Cardiac muscle cell (in vitro differentiated cells and primary cell): ENCODE measurements around the gene GNGT1. TPM values are rescaled to one million over a fixed set of nuclear protein-coding genes. Genes with fewer than 3 reads are reported as not detected.

Experiments
- DNase-seq, 2 donors: peaks; one replicate each; pipeline versions ENCODE4 v3.0.0 to v3.0.0-alpha.2; 2010 to 2017; ENCODE audit warnings: low read depth in 1 of 2, low spot score in 1 of 2
- H3K27ac ChIP-seq: fragments of 200-600 bp; sonication (generic); 2 replicates; pipeline ENCODE4 v1.5.1; 2016
- H3K27me3 ChIP-seq: fragments of 200-600 bp; sonication (generic); 2 replicates; pipeline ENCODE4 v1.6.0; 2016; ENCODE audit warnings: control low read depth
- H3K36me3 ChIP-seq: fragments of 200-600 bp; sonication (generic); 2 replicates; pipeline ENCODE4 v1.5.1; 2016; ENCODE audit warnings: control low read depth
- H3K4me1 ChIP-seq: fragments of 200-600 bp; sonication (generic); 2 replicates; pipeline ENCODE4 v1.8.1; 2017; ENCODE audit warnings: low read depth, mild to moderate bottlenecking, mixed run types
- H3K4me3 ChIP-seq: fragments of 200-600 bp; sonication (generic); 2 replicates; pipeline ENCODE4 v1.5.1; 2016; ENCODE audit warnings: mild to moderate bottlenecking
- H3K9me3 ChIP-seq: fragments of 200-600 bp; sonication (generic); 2 replicates; pipeline ENCODE4 v1.5.1; 2017; ENCODE audit warnings: low read depth, mild to moderate bottlenecking, control low read depth
- CTCF ChIP-seq: IDR thresholded peaks from 2 replicates; pipeline ENCODE4 v1.5.1; 2012; ENCODE audit warnings: low read depth, mild to moderate bottlenecking, low read length
- polyA plus RNA-seq: library from polyadenylated mRNA; unstranded; fragments of >200 nt; fragmentation: Nextera tagmentation; extraction: Ambion mirVana; gene quantifications from 2 replicates; pipeline ENCODE4 v1.2.1, GENCODE V29; 2016
- total RNA-seq: library from RNA; depleted of rRNA; stranded (reverse); fragments of >200 nt; gene quantifications from 2 replicates; pipeline ENCODE4 v1.2.3, GENCODE V29; 2016

Gene GNGT1
- total and polyA plus RNA-seq, 2 experiments from 2014 or later = not detected

- DNase-seq = no peak
- Histone ChIP-seq H3K27ac (peak overlapping the region; percentile 48), H3K36me3 (no peaks in the 10 kb centered on the region), H3K9me3 (no peaks in the 10 kb centered on the region), H3K27me3 (no peaks in the 10 kb centered on the region), H3K4me1 (peaks cover 28% of the 10 kb centered on the region), H3K4me3 (no peak overlapping the region)
- no peak for TF ChIP-seq CTCF
These were observed 20.4 kb downstream of the GNGT1 start for GRCh38 chr7:93926800-93927199.

- TF ChIP-seq CTCF = no peak
- no peaks in the 10 kb centered on the region for H3K9me3 ChIP-seq
- no peak overlapping the region for H3K4me3 ChIP-seq
- H3K4me1 ChIP-seq = peaks cover 24% of the 10 kb centered on the region
- no peaks in the 10 kb centered on the region for H3K27me3 ChIP-seq
- H3K36me3 ChIP-seq = no peaks in the 10 kb centered on the region
- DNase-seq = peak in 1 of 2 donors; percentile 19
- H3K27ac ChIP-seq = peak overlapping the region; percentile 48
These were observed 21.2 kb downstream of the GNGT1 start for GRCh38 chr7:93927585-93927984.

GRCh38 chr7:93931655-93932054 lies 25.3 kb downstream of the GNGT1 start:
- Histone ChIP-seq H3K4me1 (peaks cover 13% of the 10 kb centered on the region), H3K9me3 (no peaks in the 10 kb centered on the region), H3K27ac (no peak overlapping the region), H3K36me3 (no peaks in the 10 kb centered on the region), H3K27me3 (no peaks in the 10 kb centered on the region), H3K4me3 (no peak overlapping the region)
- no peak for DNase-seq
- TF ChIP-seq CTCF = no peak

- DNase-seq = no peak
- Histone ChIP-seq H3K27me3 (no peaks in the 10 kb centered on the region), H3K36me3 (no peaks in the 10 kb centered on the region), H3K4me1 (peaks cover 1% of the 10 kb centered on the region), H3K4me3 (no peak overlapping the region), H3K27ac (no peak overlapping the region), H3K9me3 (no peaks in the 10 kb centered on the region)
- no peak for TF ChIP-seq CTCF
These were observed 26.8 kb downstream of the GNGT1 start for GRCh38 chr7:93933156-93933555.

GRCh38 chr7:93935102-93935501 lies 28.7 kb downstream of the GNGT1 start:
- no peak overlapping the region for H3K4me3 ChIP-seq
- TF ChIP-seq CTCF = no peak
- H3K27ac ChIP-seq = no peak overlapping the region
- H3K27me3 ChIP-seq = no peaks in the 10 kb centered on the region
- no peaks in the 10 kb centered on the region for H3K9me3 ChIP-seq
- DNase-seq = no peak
- no peaks in the 10 kb centered on the region for H3K36me3 ChIP-seq
- H3K4me1 ChIP-seq = no peaks in the 10 kb centered on the region

GRCh38 chr7:93937818-93938217 lies 31.5 kb downstream of the GNGT1 start:
- Histone ChIP-seq H3K36me3 (no peaks in the 10 kb centered on the region), H3K9me3 (no peaks in the 10 kb centered on the region), H3K4me1 (no peaks in the 10 kb centered on the region)

More at GRCh38 chr7:93937818-93938217, 31.5 kb downstream of the GNGT1 start:
- no peak for DNase-seq
- no peak overlapping the region for H3K27ac ChIP-seq
- H3K27me3 ChIP-seq = no peaks in the 10 kb centered on the region
- no peak for TF ChIP-seq CTCF
- no peak overlapping the region for H3K4me3 ChIP-seq
